Ovary (tissue), 9 donors: ENCODE results near the gene RAB12. TPM values are rescaled to one million over a fixed set of nuclear protein-coding genes. Genes with fewer than 3 reads are reported as not detected.

Experiments used
- DNase-seq, 5 donors: peaks; one replicate each; pipeline ENCODE4 v3.0.0-alpha.2; 2019 to 2020
- H3K27ac ChIP-seq, 2 donors: fragments of 200-600 bp; one replicate each; pipeline versions ENCODE4 v1.5.1 to v1.8.0; 2019 to 2022
- H3K27me3 ChIP-seq: fragments of 200-600 bp; one replicate; pipeline ENCODE4 v1.8.0; 2022
- H3K36me3 ChIP-seq: fragments of 200-600 bp; sonication (generic); one replicate; pipeline ENCODE4 v1.5.1; 2019
- H3K4me1 ChIP-seq: one replicate; pipeline ENCODE4 v1.8.1; 2013; ENCODE audit warnings: mild to moderate bottlenecking, moderate library complexity; ENCODE audit not compliant: insufficient read depth
- H3K4me3 ChIP-seq: fragments of 200-600 bp; sonication (generic); one replicate; pipeline ENCODE4 v1.5.1; 2017
- H3K9me3 ChIP-seq, 2 donors: fragments of 200-600 bp in 1 of 2; sonication (generic) in 1 of 2; one replicate each; pipeline versions ENCODE4 v1.5.1 to v1.8.1; 2013 to 2019; ENCODE audit warnings: mild to moderate bottlenecking in 1 of 2, moderate library complexity in 1 of 2
- EP300 ChIP-seq: sonication (generic); formaldehyde crosslinking; IDR thresholded peaks from one replicate; pipeline ENCODE4 v1.6.1; 2017; ENCODE audit warnings: antibody characterized with exemption
- POLR2A ChIP-seq: fragments of 450-650 bp; IDR thresholded peaks from one replicate; pipeline ENCODE4 v1.6.1; 2017; ENCODE audit warnings: antibody characterized with exemption, mild to moderate bottlenecking, moderate library complexity
- WGBS, 3 donors: extraction: QIAGEN DNeasy Blood & Tissue Kit in 1 of 3; methylation state at CpG; one replicate each; pipeline versions ENCODE4 v1.1.5 to v1.1.7; 2013 to 2017; 5-methylcytosine and 5-hydroxymethylcytosine counted together
- intact Hi-C, 4 donors: fragments of 100-400 bp; cut with DNase I; formaldehyde crosslinking; loops; one replicate each; pipeline versions ENCODE4 v1.11.0 to v1.15.1; 2022 to 2023
- polyA plus RNA-seq, 2 donors: library from polyadenylated mRNA; stranded (reverse); fragments of 200-250 nt in 1 of 2; fragments of 350-450 nt in 1 of 2; fragmentation: Illumina TruSeq in 1 of 2; extraction: RNeasy Lipid Tissue Mini Kit (QIAGEN cat#74804) in 1 of 2; gene quantifications; one replicate each; pipeline ENCODE4 v1.2.3, GENCODE V29; 2013 to 2014
- total RNA-seq, 7 donors: library from RNA; depleted of rRNA in 2 of 7; stranded (reverse); fragments of >200 nt in 2 of 7; fragmentation: NEBNext Ultra II Directional in 3 of 7; extraction: Animal tissue kit (Norgen Biotek cat#: 25700) in 3 of 7; gene quantifications; one replicate each; pipeline versions ENCODE4 v1.1.0 to v1.2.4, GENCODE V29; 2016 to 2023
- TF ChIP-seq, protein P1 (sequence below), 3 donors: fragments of 450-650 bp in 2 of 3; fragments of 200-600 bp in 1 of 3; IDR thresholded peaks; one replicate each; pipeline versions ENCODE4 v1.5.1 to v1.8.0; 2016 to 2022; ENCODE audit warnings: antibody characterized with exemption in 3 of 3, mild to moderate bottlenecking in 1 of 3
- donor health status: DM: no; HTN: no; CAD: no; lungs with moderate emphysema.
- donor health status: DM: no; HTN: no; CAD: no.
- donor health status: Bipolar disorder and iron deficiency.
- donor health status: DM: yes; HTN: yes; CAD: no.
- donor health status: DM: no; HTN: no; CAD: no.
- donor health status: DM: yes; HTN: yes; CAD: no.

Gene RAB12
- total and polyA plus RNA-seq, 9 donors = 30.3 to 69.0 (median 43.5) TPM

GRCh38 chr18:8684577-8684976 lies 75.3 kb downstream of the RAB12 start:
- DNase-seq = no peak
- intact Hi-C loops = no loop called here
- WGBS, 3 donors = 89 to 96% (median 95%) methylated on average over 7 of the region's 7 CpGs
- no peaks in the 10 kb centered on the region for H3K36me3 ChIP-seq
- H3K4me1 ChIP-seq = no peaks in the 10 kb centered on the region
- H3K27me3 ChIP-seq = no peaks in the 10 kb centered on the region
- H3K4me3 ChIP-seq = no peak overlapping the region
- no peaks in the 10 kb centered on the region for H3K9me3 ChIP-seq
- TF ChIP-seq, protein P1, sequence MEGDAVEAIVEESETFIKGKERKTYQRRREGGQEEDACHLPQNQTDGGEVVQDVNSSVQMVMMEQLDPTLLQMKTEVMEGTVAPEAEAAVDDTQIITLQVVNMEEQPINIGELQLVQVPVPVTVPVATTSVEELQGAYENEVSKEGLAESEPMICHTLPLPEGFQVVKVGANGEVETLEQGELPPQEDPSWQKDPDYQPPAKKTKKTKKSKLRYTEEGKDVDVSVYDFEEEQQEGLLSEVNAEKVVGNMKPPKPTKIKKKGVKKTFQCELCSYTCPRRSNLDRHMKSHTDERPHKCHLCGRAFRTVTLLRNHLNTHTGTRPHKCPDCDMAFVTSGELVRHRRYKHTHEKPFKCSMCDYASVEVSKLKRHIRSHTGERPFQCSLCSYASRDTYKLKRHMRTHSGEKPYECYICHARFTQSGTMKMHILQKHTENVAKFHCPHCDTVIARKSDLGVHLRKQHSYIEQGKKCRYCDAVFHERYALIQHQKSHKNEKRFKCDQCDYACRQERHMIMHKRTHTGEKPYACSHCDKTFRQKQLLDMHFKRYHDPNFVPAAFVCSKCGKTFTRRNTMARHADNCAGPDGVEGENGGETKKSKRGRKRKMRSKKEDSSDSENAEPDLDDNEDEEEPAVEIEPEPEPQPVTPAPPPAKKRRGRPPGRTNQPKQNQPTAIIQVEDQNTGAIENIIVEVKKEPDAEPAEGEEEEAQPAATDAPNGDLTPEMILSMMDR (IDR thresholded peaks at IDR 0.05) = no peak
- no peak for TF ChIP-seq EP300
- TF ChIP-seq POLR2A = no peak
- no peak overlapping the region for H3K27ac ChIP-seq

- Histone ChIP-seq H3K27ac (no peak overlapping the region), H3K36me3 (no peaks in the 10 kb centered on the region), H3K4me1 (no peaks in the 10 kb centered on the region), H3K9me3 (no peaks in the 10 kb centered on the region), H3K27me3 (no peaks in the 10 kb centered on the region), H3K4me3 (no peak overlapping the region)
- TF ChIP-seq POLR2A (no peak), EP300 (no peak)
- TF ChIP-seq, protein P1 (IDR thresholded peaks at IDR 0.05) = no peak
- DNase-seq = no peak
- intact Hi-C loops = no loop called here
- 63 to 65% (median 63%) methylated on average over 13 of the region's 13 CpGs for WGBS, 3 donors
Observed at GRCh38 chr18:8685141-8685913, 76.1 kb downstream of the RAB12 start.

DNA sequence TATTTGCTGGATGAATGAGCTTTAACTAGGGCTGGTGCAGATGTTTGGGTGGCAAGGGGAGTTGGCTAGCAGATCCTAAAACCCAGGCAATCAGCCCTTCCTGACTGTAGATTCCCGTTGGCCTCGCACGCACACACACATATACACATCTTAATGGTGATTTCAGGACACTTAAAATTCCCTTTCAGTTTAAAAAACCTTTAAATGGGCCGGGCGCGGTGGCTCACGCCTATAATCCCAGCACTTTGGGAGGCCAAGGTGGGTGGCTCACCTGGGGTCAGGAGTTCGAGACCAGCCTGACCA lies 76.6 kb downstream of the RAB12 start:
- Histone ChIP-seq H3K27ac (no peak overlapping the region), H3K27me3 (no peaks in the 10 kb centered on the region), H3K4me1 (no peaks in the 10 kb centered on the region), H3K9me3 (no peaks in the 10 kb centered on the region), H3K36me3 (no peaks in the 10 kb centered on the region), H3K4me3 (no peak overlapping the region)
- DNase-seq = no peak
- TF ChIP-seq, protein P1 (IDR thresholded peaks at IDR 0.05) = no peak
- TF ChIP-seq EP300 = no peak
- intact Hi-C loops = no loop called here
- 87 to 95% (median 93%) methylated on average over 8 of the region's 8 CpGs for WGBS, 3 donors

DNA sequence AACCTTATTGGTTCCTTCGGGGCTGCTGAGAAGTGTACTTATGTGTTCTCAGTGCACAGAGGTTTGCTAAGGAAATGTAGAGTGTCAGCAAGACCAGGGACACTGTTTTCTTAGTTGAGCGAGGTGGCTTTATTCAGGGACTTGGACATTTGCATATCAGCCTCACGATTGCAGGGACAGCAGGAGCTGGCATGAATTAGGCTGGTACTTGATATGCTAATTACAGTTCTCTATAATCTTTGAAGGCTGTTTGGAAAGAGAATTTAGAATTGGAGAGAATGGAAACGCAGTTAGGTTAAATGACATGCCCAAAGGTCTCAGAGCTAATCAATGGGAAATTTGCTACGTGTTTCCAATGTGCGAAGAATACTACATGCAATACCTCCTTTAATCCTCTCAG lies 77.4 kb downstream of the RAB12 start:
- Histone ChIP-seq H3K4me3 (no peak overlapping the region), H3K27me3 (no peaks in the 10 kb centered on the region), H3K36me3 (no peaks in the 10 kb centered on the region), H3K27ac (no peak overlapping the region), H3K4me1 (no peaks in the 10 kb centered on the region), H3K9me3 (no peaks in the 10 kb centered on the region)
- intact Hi-C loops = no loop called here
- WGBS, 3 donors = 77 to 81% (median 80%) methylated on average over 6 of the region's 6 CpGs
- DNase-seq = no peak
- TF ChIP-seq POLR2A = no peak
- no peak for TF ChIP-seq EP300
- TF ChIP-seq, protein P1 (IDR thresholded peaks at IDR 0.05) = no peak
